ENCODE data around the gene SLC22A31. TPM values are rescaled to one million over a fixed set of nuclear protein-coding genes. Genes with fewer than 3 reads are reported as not detected.
A peak's percentile ranks its signal among the peaks of the same experiment; 100 is the strongest.

The SLC22A31 gene
- total and polyA plus RNA-seq, 9 donors: 0.94 to 7.8 (median 2.7) TPM; not detected in 2

DNA sequence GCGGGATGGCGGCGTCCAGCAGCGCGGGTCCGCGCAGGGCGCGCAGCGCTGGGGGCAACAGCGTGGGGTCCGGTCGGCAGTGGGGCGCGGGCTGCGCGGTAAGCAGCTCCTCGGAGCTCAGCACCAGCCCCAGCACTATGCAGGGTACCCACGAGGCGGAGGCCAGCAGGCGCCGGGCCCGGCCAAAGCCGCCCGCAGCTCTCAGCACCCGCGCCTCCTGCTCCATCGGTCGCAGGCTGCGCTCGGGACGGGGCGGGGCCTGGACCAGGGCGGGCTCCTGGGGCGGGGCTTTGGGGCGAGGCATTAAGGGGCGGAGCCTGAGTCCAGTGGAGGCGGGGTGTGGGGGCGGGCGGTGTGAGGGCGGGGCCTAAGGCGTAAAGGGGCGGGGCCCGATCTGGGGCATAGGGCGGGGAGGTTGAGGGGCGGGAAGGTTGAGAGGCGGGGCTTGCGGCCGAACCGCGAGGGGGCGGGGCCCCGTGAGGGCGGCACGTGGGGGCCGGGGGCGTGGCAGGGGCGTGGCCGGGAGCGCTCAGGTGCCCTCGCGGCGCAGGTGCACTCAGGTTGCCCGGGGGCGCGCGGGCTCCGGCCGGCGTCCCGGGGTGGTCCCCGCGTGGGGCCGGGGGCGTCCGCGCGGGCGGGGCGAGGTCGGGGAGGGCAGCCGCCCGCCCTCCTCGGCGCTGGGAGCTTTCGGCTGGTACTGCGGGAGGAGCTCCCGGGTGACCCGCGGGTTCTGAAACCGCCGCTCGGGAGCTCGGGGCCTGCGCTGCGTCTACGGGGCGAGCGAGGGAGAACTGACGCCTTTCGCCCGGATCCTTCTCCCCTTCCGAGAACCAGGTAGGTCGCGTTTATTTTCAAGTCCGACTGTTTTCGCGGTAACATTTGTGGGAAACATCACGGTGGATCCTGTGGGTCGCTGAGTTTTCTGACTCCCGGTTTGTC lies 1.4 kb upstream of the SLC22A31 start:
- Histone ChIP-seq H3K27ac (no peak overlapping the region), H3K9me3 (no peaks in the 10 kb centered on the region), H3K27me3 (no peaks in the 10 kb centered on the region), H3K36me3 (no peaks in the 10 kb centered on the region), H3K4me3 (peak overlapping the region; percentile 28), H3K4me1 (ENCODE audit: insufficient read depth) (peaks cover 3% of the 10 kb centered on the region)
- TF ChIP-seq, protein P1, sequence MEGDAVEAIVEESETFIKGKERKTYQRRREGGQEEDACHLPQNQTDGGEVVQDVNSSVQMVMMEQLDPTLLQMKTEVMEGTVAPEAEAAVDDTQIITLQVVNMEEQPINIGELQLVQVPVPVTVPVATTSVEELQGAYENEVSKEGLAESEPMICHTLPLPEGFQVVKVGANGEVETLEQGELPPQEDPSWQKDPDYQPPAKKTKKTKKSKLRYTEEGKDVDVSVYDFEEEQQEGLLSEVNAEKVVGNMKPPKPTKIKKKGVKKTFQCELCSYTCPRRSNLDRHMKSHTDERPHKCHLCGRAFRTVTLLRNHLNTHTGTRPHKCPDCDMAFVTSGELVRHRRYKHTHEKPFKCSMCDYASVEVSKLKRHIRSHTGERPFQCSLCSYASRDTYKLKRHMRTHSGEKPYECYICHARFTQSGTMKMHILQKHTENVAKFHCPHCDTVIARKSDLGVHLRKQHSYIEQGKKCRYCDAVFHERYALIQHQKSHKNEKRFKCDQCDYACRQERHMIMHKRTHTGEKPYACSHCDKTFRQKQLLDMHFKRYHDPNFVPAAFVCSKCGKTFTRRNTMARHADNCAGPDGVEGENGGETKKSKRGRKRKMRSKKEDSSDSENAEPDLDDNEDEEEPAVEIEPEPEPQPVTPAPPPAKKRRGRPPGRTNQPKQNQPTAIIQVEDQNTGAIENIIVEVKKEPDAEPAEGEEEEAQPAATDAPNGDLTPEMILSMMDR (IDR thresholded peaks at IDR 0.05): no peak
- TF ChIP-seq POLR2A (IDR thresholded peaks at IDR 0.05) (no peak), EP300 (IDR thresholded peaks at IDR 0.05) (no peak)
- peak; percentile 79 to 93 (median 90) for DNase-seq
- WGBS, 3 donors: 1 to 3% (median 1%) methylated on average over 28 to 111 of the region's 111 CpGs
- intact Hi-C loops (cut with DNase I): no loop called here

DNA sequence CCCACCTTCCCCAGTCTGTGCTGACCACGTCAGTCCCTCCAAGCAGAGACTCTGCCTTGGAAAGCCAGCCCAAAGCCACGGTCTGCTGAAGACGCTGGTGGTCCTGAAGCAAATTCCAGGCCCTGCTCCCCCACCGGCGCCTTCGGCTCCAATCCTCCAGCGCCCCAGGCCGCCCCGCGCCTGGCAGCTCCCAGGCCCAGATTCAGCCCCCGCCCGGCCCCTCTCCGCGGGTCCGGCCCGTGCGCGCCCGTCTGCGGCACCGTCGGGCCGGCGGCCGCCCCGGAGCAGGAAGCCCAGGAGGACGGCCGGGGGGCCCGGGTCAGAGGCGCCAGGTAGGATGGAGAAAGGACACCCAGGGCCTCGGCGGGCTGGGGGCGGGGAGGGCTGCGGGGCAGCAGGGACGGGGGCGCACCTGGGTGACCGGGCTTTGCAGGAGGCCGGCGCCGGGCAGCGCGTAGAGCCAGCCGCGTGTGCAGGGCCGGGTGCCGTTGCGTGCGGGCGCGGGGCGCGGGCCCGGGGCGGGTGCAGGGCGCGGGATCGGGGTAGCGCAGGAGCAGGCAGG lies 594 bp upstream of the SLC22A31 start:
- Histone ChIP-seq H3K36me3 (no peaks in the 10 kb centered on the region), H3K9me3 (no peaks in the 10 kb centered on the region), H3K27me3 (no peaks in the 10 kb centered on the region), H3K4me3 (peak overlapping the region; percentile 28), H3K4me1 (ENCODE audit: insufficient read depth) (peaks cover 3% of the 10 kb centered on the region), H3K27ac (no peak overlapping the region)
- no peak for TF ChIP-seq EP300 (IDR thresholded peaks at IDR 0.05)
- TF ChIP-seq POLR2A (IDR thresholded peaks at IDR 0.05): no peak
- TF ChIP-seq, protein P1 (IDR thresholded peaks at IDR 0.05): no peak
- 1 to 3% (median 2%) methylated on average over 48 to 58 of the region's 58 CpGs for WGBS, 3 donors
- DNase-seq: peak in 2 of 5 donors; percentile 41 to 49
- intact Hi-C loops (cut with DNase I): no loop called here

DNA sequence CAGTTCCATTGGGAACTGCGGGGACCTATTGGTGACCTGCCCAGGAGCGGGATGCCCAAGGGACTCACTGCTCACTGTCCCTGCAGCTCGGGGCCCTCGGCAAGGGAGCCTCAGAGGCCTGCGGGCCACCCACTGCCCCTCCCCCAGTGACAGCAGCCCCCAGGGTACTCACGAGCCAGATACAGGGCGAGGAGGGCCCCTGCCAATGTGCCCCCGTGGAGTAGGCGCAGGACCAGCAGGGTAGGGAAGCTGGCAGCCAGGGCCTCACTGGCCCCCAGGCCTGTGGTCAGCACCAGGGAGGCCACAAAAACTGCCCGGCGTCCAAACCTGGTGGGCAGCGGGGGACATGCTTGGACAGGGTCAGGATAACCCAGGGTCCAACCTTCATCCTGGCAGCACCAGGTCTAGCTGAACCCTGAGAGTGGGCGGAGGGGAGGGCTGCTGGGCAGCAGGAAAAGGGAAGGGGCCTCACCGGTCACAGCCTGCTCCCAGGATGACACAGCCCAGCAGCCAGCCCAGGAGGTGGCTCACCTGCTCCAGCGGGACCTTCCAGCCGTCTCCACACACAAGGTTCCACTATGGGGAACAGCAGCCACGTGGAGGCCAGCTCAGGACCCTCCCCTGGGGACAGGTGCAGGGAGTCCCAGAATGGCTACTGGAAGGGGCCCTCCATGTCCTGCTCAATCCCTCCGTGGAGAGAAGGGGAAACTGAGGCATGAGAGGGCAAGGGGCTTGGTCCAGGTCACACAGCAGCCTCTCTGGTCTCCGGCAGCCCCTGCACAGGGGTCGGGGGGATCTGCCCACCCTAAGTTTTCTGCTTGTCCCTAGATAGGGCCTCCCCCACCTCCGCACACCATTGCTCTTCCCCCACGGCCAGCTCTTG lies 855 bp downstream of the SLC22A31 start:
- intact Hi-C loops (cut with DNase I): no loop called here
- H3K27ac ChIP-seq: no peak overlapping the region
- H3K27me3 ChIP-seq: no peaks in the 10 kb centered on the region
- TF ChIP-seq, protein P1 (IDR thresholded peaks at IDR 0.05): no peak
- no peak for TF ChIP-seq POLR2A (IDR thresholded peaks at IDR 0.05)
- no peak for TF ChIP-seq EP300 (IDR thresholded peaks at IDR 0.05)
- no peak overlapping the region for H3K4me3 ChIP-seq
- no peak for DNase-seq
- H3K9me3 ChIP-seq: no peaks in the 10 kb centered on the region
- 70 to 81% (median 79%) methylated on average over 20 to 22 of the region's 22 CpGs for WGBS, 3 donors
- H3K4me1 ChIP-seq (ENCODE audit: insufficient read depth): peaks cover 3% of the 10 kb centered on the region
- H3K36me3 ChIP-seq: no peaks in the 10 kb centered on the region

All from ovary (tissue), 9 donors.